Measurements from ENCODE around the gene GPRIN1.

The GPRIN1 gene

GRCh38 chr5:176548967-176549444, 61.0 kb downstream of the GPRIN1 start, which contains the start of gene CDHR2:
Gene CDHR2 (plus strand): TSS chr5:176549342. CDS start chr5:176565353, 16,011 bp downstream.
- in situ Hi-C loops (cut with HindIII; ENCODE audit: low sequenced_read_pairs), result no loop called here

GRCh38 chr5:176547802-176548201, 62.2 kb downstream of the GPRIN1 start:
- in situ Hi-C loops (cut with HindIII; ENCODE audit: low sequenced_read_pairs), result no loop called here
